Stimulated activated CD8-positive, alpha-beta memory T cell treated with anti-CD3 and anti-CD28 coated beads, Interleukin-12 subunit alpha, Interleukin-12 subunit beta, amount 100 ng/mL, for 1 hour (primary cell): Measurements from ENCODE around the gene CHRNG.
"Not testable (repeated sequence)": the region's sequence is repeated elsewhere in the genome, so short reads cannot be mapped to it uniquely, and the experiment has no call there.

Experiments
- DNase-seq: peaks from one replicate; pipeline ENCODE4 v3.0.0-alpha.2; 2020; ENCODE audit warnings: low read depth

Gene CHRNG

DNA sequence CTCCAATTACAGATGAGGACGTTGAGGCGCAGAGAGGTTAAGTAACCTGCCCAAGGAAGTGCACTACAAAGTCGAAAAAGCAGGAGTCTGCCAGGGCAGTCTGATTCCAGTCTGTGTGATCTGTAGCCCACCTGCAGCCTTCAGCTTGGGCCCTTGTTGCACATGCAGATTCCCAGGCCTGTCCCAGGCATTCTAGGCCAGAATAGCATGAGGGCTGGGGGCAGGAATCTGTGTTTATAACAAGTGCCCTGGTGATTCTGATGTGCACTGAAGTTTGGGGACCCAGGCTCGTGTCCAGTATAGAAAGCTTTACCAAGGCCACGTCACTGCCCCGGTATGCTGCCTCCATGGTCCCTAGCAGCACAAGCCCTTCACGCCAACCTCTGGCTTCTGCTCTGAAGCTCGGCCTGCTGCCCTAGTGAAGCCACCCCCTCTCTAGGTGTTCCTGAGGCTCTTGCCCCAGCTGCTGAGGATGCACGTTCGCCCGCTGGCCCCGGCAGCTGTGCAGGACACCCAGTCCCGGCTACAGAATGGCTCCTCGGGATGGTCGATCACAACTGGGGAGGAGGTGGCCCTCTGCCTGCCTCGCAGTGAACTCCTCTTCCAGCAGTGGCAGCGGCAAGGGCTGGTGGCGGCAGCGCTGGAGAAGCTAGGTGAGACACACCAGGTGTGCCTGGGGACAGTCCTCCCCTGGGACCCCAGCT lies 4.6 kb downstream of the CHRNG start:
- no peak for DNase-seq

DNA sequence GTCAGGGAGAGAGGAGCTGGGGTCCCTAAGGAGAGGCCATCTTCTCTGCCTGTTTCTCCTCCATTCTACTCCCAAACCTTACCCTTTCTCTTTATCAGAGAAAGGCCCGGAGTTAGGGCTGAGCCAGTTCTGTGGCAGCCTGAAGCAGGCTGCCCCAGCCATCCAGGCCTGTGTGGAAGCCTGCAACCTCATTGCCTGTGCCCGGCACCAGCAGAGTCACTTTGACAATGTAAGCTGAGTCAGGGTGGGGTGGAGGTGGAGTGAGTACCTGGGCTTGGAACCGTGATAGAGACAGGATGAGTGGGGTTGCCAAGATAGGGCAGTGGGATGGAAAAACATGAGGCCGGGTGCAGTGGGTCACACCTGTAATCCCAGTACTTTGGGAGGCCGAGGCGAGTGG lies 5.2 kb downstream of the CHRNG start:
- no peak for DNase-seq

DNA sequence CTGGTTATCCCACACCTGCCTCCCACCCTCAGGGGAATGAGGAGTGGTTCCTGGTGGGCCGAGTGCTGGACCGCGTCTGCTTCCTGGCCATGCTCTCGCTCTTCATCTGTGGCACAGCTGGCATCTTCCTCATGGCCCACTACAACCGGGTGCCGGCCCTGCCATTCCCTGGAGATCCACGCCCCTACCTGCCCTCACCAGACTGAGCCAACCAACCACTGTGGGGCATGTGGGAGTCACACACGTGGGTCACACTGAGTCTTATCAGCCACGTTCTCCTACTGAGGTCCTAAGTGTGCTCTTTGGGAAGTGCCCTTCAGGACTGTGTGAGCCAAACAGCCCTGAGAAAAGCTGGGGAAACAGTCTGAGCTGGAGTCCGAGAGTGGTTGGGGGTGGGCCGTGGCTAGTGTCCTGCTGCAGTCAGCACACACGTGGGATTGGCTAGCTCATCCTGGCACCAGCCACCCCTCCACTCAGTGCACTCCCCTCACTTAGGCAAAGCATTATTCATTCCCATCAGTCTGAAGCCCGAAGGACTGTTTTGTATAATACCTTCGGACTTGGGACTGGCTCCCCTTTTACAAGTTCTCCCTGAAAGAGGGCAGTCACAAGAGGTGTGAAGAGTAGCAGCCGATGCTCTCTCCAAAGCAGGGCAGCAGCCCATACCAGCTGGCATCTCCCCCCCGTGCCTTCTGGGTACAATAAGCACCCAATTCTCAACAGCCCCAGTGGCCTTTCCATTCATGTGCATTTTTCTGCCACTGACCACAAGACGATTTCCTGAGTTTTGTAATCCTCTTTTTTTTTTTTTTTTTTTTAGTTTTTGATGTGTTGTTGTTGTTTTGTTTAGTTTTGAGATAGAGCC lies 6.3 kb downstream of the CHRNG start:
- DNase-seq: no peak

DNA sequence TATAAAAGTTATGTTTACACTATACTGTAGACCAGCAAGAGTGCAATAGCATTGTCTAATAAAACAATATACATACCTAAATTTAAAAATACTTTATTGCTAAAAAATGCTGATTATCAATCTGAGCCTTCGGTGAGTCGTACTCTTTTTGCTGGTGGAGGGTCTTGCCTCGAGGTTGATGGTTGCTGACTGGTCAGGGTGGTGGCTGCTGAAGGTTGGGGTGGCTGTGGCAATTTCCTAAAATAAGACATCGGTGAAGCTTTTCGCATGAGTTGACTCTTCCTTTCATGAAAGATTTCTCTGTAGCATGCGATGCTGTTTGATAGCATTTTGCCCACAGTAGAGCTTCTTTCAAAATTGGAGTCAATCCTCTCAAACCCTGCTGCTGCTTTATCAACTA lies 8.5 kb downstream of the CHRNG start:
- DNase-seq: no peak

DNA sequence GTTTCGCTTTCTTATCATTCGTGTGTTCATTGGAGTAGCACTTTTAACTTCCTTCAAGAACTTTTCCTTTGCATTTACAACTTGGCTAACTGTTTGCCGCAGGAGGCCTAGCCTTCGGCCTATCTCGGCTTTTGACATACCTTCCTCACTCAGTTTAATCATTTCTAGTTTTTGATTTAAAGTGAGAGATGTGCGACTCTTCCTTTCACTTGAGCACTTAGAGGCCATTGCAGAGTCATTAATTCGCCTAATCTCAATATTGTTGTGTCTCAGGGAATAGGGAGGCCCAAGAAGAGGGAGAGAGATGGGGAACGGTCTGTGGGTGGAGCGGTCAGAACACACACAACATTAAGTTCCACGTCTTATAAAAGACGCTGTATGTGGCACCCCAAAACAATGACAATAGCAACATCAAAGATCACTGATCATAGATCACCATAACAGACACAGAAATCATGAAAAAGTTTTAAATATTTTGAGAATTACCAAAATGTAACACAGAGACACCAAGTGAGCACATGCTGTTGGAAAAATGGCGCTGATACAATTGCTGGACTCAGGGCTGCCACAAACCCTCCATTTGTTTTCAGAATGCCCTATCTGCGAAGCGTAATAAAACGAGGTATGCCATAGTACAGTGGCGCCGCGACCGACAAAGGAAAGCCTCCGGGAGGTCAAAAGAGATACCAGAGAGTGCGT lies 10.3 kb downstream of the CHRNG start:
- no peak for DNase-seq

DNA sequence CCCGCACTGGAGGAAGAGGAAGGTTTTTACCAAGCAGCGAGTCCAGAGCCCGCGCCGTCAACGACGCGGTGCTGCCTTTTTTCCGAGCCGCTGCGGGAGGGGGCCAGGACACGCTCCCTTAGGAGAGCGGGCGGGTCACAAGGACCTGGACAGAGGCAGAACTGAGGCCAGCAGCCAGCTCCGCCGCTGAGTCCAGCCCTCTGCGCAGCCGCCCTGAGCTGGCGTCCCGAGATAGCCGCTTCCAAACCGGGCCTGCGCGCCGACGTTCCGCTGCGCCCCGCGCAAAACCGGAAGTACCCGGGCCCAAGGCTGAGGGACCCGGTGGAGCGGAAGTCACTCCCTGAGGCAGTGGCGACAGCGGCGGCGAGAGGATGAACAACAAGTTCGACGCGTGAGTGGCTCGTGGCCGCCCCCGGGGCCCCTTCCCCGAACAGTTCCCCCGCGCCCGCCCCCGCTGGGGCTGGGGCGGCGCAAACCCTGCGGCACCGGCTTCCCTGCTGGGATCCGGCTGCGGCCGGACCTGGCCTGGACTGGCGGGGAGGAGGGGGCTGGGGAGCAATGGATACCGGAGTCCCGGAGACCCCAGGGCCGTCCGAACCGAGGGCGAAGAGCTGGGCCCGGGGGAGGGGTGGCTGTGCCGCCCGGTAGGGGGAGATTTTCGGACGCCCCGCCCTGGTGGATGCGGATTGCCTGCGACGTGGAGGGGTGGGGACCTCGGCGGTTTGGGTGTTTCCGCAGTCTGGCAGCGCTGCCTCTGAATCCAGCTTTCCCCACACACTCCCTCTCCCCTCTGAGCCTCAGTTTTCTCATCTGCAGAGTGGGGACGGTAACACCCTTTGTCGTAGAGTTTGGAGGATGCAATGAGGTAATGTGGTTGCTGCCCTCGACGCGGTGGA lies 11.1 kb downstream of the CHRNG start, which contains the start of the genes EIF4E2 and TIGD1:
Gene EIF4E2, plus strand, starts transcription at position 336 of the 896 bp plus-strand sequence. Its CDS starts 36 bp downstream, at position 372.
Gene TIGD1, minus strand, starts transcription at position 204 of the 896 bp plus-strand sequence. CDS start 675 bp downstream, outside the sequence.
- DNase-seq: peak; percentile 82

DNA sequence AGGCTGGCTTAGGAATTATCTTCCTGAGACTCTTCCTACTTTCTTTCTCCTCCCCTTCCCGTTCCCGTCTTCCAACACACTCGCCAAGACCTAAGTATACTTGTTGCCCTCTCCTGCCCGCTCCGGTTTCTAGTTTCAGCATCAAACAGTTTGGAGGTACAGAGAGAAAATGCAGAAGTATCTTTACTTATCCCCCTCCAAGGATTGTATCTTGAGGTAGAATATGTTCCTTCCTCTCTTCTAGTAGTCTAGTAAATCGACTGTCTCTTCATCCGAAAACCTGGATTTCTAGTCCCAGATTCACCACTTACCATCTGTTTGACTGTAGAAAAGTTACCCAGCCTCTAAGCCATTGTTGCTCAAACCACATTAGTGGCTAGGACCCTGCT lies 11.8 kb downstream of the CHRNG start:
- no peak for DNase-seq

DNA sequence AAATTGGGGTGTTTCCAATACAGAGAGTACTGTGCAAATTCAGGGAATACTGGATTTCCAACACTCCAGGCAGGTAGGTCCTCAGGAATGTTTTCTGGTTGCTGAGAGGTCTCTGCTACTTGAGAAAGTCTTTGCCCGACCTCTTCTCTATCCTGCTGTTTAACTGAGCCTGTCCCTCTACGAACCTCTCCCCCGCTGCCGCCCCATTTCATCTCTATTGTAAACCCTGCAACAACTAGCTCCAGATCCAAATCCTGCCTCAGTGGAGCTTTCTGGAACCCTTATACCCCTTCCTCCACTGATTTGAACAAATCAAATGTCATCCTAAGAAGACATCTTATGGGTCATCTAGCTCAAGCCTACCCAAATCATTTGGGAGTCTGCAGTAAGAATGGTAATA lies 12.3 kb downstream of the CHRNG start:
- DNase-seq: no peak

DNA sequence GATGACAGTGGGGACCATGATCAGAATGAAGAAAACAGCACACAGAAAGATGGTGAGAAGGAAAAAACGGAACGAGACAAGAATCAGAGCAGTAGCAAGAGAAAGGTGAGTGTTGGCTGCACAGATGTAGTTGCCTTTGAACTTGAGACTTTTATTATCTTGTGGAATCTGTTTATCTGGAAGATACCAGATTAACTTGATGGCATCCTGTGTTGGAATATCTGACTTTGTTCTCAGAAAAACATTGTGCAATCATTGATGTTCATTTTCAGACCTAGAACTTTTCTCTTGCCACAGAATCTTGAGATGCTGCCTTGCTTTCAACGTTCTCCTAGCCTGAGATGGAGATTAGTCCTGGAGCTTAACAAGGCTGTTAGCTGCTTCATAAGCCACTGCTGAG lies 16.9 kb downstream of the CHRNG start:
- no peak for DNase-seq

DNA sequence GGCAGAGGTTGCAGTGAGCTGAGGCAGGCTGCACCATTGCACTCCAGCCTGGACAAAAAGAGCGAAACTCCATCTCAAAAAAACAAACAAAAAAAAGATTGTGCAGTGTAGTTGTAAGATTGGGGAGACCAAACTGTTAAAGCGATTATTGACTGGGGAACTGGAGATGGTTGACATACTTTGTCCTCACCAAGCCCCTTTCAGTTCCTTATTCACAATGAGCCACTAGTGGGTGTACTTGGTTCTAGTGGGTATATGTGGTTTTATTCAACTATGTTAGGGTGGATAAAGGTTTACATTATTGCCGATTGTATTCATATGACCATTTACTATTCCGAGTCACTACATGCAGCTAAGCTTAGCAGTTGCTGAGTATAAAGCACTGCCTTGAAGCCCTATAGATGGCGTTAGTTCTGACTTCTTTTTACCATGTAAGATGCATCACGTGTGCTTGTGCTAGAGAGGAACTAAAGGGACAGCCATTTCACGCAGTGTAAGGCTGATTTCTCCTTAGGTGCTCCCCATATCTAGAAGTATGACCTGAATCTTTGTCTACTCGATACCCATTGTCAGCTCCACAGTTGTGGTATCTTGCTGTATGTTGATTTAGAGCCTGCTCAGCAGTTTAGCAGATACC lies 23.1 kb downstream of the CHRNG start:
- DNase-seq: no peak

DNA sequence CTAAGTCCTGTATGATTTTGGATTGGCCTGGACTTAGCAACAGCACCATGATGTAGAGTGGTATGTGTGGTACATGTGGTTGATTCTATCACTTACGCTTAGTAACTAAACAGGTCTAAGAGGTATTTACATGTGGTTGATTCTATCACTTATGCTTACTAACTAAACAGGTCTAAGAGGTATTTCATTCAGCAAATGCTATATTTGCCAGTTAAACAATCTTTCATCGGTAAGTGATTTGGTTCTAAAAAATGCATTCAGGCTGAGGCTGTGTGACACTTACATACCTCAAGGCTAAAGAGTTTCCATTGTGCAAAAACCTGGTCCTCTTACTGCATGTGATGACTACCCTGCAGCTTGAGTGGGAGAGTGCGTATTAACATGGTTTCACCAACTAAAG lies 24.1 kb downstream of the CHRNG start:
- no peak for DNase-seq

DNA sequence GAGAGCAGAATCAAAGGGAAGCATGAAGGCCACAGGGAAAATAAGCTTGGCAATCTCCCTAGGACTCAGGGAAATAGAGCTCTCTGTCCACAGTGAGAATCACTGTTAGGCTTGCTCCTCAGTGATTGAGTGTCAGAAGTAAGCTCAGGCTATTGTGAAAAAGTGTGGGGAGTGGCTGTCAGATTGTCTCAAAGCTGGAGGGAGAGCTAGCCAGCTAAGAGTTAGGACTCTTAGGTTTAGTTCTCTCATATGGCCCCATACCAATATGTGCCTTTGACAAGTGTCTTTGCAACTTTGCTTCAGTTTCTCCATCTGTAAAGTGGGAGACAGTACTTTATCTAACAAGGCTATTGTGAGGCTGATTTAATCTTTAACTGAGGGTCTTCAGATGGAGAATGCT lies 28.2 kb downstream of the CHRNG start:
- no peak for DNase-seq

DNA sequence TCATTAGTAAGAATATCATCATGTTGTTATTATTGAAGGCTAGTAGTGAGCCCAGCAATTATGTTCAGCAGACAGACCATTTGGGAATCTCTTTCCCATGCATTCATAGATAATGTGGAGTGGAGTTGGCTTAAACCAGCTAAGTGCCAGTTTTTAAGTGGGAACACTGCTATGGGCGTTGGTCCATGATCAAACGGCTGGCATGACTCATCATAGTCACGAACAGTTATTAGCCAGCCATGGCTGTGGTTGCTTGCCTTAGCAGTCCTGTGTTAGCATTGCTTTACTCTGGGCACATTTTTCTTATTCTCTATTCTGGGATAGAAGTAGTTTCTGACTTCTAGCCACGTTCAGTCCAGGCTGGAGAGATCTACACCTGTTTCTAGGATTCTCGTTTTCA lies 28.7 kb downstream of the CHRNG start:
- DNase-seq: no peak

DNA sequence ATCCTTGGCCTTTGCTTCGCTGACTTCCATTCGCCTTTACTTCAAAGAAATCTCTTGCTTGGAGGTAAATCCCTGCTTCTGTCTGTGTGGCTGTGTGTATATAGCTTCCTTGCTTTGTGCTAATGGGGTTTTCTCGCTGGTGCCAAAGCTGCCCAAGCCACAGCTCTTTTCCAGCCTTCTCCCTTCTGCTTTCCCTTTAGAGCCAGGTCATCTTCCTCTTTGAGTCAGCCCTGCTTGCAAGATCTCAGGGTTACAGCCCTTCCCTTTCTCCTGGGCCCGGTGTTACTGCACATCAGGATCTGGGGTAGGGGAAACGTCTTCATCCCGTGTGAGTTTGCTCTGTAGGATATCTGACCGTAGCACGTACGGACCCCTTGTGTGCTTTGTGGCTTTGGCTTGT lies 30.0 kb downstream of the CHRNG start:
- DNase-seq: no peak

DNA sequence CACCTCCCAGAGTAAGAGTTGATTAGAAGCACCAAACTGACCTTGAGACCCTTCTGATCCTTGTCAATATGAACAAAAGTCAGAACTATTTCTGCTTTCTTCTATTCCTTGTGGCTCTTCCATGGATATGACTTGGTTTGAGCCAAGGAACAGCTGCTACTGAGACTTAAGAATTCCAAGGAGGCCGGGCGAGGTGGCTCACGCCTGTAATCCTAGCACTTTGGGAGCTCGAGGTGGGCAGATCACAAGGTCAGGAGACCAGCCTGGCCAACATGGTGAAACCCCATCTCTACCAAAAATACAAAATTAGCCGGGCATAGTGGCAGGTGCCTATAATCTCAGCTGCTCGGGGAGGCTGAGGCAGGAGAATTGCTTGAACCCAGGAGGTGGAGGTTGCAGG lies 31.0 kb downstream of the CHRNG start:
- DNase-seq: not testable (repeated sequence)

DNA sequence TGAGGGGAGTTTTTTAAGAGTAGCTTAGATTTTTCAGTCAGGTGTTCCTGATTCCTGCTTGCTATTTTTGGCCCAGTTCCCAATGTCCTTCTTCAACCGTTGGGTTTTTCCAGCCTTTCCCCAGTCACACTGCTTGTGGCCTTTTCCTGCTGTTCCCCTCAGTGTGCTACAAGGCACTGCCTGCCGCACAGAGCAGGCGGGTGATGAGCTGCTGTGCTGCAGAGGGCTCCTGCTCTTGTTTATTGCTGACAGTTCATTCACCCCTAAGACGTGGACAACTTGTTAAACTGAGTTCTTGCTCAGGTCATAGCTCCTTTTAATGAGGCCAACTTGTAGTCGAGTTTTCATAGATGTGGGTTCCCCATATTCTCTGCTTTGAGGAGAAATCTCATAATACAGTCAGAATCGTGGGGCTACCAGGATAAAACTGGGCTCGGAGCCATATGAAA lies 31.6 kb downstream of the CHRNG start:
- DNase-seq: no peak

DNA sequence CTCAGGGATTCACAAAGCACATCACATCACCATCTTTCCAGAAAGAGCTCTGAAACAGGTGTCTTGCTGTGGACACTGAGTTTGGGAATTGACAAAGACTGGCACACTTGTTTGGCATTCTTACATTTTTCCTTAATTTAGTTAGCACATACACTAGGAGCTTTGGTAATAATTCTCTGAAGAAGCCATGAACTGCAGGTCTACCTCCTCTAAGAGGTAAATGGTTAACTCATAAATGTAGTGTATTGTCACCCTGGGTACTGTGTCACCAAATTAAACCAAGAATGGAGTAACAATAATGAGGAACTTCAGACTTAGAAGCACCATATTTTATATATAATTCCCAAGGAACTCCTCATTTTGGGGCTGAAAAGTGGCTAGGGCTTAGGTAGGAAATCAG lies 33.5 kb downstream of the CHRNG start:
- no peak for DNase-seq

DNA sequence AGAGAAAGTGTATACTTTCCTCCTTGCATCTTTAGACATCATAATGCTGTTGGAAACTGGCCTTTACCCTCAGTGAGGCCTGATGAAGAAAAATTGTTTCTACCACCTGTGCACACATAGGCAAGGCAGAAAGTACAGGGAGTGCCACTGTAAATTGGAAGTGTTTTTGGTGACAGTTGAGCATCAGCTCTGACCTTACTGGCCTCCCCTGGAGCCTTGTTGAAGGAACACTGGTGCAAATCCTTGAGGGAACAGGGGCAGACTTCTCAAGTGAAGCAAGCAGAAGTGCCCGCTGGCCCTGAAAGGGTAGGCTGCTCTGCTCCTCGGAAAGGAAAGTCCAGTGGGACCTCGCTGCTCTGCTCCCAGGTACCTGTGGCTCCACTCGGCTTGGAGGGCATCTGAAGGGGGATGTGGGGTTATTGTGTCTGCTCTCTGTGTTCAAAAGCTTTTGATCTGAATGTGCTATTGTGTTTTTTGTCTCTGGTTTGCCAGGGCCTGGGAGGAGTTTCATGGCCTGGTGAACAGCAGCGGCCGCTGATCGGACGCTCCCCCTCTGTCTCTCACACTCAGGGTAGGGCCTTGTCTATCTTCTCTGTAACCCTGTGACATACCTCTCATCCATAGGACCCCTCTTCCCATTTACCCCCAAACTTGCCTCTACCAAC lies 34.4 kb downstream of the CHRNG start:
- no peak for DNase-seq

DNA sequence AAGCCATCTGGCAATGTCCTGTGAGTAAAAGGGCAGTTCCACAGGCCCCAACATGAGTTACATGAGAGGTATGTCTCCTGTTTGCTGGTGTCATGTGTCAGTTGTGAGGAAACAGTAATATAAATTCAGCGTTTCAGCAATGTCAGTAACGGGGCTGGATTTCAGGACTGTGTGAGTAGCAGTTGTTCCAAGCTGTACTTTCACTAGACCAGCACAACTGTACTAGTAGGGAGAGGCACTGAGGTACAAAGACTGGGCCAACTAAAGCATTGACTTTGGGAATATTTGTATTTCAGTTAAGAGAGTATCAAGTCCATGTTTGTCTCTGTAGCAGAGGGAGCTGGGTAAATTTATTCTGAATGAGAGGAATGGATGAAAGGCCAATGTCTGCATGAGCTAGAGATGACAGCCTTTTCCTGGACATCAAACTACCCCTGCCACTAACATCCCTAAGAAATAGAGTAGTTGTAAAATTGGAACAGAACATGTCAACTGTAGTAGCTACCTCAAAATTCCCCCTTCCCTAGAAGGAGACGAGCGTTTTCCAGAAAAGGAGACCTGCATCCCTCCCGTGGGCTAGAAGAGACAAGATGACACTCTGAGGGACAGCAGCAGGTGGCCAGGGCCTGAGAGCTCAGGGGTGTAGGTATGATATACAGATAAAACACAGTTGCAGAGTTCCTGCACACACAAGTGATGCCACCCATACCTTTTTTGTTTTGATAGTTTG lies 35.3 kb downstream of the CHRNG start:
- DNase-seq: no peak

DNA sequence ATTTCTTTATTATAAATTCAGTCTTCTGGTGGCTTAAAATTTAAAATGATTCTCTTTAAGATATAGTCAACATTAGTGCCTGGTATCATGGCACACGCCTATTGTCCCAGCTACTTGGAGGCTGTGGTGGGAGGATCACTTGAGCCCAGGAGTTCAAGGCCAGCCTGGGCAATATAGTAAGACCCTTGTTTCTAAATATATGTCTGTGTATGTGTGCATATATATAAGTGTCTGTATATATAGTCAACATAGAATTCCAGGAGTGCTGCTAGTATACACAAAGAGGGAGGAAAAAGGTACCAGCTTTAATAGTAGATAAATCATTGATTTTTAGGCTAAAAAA lies 35.9 kb downstream of the CHRNG start:
- no peak for DNase-seq
